Femur (tissue), 1 donor: Measurements from ENCODE around the gene PTPRN2.

ENCODE experiments used
- DNase-seq: peaks from one replicate; pipeline ENCODE4 v3.0.0-alpha.2; 2017

PTPRN2 gene

GRCh38 chr7:157658851-157659412 is 928.7 kb downstream of the PTPRN2 start:
- DNase-seq: no peak

- DNase-seq: no peak
Measured at GRCh38 chr7:157657741-157658740, 929.6 kb downstream of the PTPRN2 start.

DNA sequence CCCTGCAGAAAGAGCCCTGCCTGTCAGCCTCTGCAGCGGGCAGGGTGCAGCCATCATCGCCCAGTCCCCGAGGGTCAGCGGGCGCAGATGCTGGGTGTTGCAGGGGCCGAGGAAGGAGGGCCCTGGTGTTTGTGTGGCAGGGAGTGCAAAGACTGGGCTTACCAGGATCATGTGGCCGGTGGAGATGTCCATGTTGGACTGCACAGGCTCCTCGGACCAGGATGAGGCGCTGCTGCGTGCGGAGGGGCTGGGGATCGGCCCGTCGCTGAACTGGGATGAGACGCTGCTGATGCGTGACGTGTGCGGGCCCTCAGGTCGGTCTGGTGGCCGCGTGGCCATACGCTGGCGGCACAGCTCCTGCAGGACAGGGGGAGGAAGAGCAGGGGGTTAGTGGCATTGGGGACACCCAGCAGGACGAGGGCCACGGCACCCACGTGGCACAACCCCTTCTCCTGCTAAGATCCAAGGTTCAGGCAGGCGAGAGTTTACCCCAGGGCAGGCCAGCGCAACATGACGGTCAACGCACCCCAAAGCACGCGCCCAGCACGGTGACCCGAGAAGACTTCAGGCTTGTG is 931.3 kb downstream of the PTPRN2 start:
- no peak for DNase-seq

DNA sequence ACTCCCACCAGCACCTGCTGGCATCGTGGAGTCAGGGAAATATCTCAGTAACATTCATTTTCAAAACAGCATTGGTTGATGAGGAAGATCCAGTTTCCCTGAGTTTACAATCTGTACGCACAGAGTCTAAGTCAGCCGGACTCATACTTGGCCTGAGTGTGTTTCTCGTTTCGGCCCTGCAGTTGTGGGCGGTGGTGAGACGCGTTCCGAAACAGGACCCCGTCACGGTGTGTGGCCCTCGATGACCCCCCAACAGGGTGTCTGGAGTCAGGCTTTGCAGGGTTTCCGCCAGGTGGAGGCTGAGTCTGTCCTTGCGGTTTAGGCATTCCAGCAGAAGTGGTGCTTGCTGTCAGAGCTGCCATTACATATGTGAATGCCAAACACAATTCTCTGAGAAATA is 933.3 kb downstream of the PTPRN2 start:
- DNase-seq: no peak

- no peak for DNase-seq
Measured at GRCh38 chr7:157653827-157654207, 933.8 kb downstream of the PTPRN2 start.

- no peak for DNase-seq
Measured at GRCh38 chr7:157652954-157653826, 934.4 kb downstream of the PTPRN2 start.

DNA sequence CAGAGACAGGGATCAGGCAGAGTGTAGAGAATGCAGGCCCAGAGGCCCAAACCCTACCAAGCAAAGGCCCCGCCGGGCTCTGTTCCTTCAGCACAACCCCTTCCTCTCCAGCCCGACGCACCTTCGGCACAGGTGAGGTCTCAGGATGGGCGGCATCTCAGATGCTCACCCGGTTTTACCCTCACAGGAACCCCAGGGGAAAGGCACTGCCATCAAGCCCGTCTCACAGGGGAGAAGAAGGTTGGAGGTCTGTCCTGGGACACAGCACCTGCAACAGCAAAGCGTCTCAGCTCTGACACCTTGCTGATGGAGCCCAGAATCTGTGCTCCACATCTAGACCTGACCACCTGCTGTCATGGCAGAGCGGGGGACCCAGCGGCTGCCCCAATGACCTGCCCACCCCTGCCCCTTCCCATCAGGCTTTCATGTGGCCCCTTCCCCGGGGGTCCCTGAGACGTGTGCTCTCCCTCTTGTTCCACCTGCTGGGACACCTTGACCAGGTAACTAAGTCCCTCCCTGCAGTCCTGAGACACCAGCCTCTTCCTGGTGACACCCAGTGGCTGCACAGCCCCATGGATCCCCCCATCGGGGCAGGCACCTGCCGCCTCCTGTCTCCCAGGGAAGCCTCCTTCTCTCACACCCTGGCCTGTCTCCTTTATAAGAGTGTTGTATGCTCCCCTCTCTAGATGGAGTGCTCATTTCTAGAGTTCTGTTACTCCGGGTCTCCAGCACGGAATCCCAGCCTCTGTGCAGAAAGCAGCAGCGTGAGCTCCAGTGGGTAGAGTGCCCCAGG is 935.3 kb downstream of the PTPRN2 start:
- DNase-seq: no peak

DNA sequence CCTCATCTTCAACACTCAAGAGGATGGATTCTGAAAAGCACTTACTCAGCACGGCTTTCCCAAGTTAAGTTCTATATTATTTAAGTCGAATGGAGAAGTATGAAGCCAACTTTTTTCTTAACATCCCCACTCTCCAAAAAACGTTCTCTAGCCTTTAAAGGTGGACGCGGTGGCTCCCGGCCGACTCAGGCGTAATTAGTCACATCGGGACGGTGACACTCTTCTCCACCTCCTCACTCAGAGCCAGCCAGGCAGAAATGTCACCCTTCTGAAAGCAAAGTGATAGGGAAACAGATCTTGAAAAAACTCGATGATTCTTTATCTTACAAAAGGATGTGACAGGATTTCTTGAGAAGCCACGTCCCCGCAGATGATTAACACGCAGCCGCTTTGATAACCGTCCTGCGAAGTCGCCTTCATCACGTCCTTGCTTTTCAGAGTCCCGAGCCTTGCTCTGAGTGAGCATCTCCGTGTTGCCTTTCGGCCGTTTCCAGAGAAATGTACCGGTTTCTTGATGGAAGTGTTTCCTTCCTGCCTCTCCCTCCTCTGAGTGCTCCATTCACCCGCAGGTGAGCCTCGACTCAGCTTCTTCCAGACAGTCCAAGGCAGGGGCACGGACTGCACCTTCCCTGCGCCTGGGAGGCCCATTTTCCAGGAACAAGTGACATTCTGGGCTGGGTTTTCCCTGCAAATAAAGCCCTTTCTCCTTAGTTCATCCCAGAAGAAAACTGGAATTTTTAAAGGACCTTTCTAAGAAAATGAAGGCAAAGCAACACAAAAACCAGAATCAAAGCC is 936.1 kb downstream of the PTPRN2 start:
- DNase-seq: no peak

DNA sequence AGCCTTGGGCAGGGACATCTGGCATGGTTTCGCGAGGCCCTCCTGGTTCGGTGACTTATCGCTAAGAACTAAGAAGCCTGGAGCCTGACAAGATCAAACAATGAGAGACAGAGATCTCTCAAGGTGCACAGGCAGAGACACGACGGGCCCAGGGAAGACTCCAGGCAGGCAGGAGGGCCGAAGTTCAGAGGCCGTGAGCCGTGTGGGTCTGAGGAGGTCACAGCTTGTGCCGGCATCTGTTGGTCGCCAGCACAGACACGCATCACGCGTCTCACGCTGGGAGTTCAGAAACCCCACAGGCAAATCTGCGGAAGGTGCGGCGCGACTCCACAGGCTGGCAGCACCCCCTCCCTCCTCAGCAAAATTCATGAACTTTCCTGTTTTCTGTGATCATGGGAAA is 936.8 kb downstream of the PTPRN2 start:
- no peak for DNase-seq

DNA sequence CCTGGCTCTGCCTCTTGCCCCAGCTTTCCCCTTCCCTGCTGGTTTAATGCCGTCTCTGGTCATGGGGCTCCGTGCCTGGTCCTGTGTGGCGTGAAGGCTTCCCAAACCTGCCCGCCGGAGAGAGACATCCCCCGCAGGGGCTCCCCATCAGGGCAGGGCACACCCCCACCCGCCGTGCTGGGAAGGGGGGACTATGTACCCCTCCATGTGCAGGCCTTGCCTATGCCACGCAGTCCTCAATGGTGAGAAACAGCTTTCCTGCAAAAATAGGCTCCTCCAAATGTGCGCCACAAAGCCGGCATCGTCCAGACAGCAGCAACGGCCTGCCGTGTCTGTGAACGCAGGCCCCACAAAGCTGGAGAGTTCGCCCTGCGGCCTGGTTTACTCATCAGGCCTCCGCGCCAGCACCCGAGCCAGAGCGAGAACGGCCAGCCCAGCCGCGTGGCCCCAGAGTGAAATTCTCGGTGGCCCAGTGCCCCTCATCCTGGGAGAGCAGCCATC is 937.4 kb downstream of the PTPRN2 start:
- DNase-seq: no peak

GRCh38 chr7:157646551-157646950 is 941.1 kb downstream of the PTPRN2 start:
- DNase-seq: no peak

GRCh38 chr7:157645539-157645938 is 942.1 kb downstream of the PTPRN2 start:
- DNase-seq: no peak

GRCh38 chr7:157644946-157645345 is 942.7 kb downstream of the PTPRN2 start:
- DNase-seq: no peak

DNA sequence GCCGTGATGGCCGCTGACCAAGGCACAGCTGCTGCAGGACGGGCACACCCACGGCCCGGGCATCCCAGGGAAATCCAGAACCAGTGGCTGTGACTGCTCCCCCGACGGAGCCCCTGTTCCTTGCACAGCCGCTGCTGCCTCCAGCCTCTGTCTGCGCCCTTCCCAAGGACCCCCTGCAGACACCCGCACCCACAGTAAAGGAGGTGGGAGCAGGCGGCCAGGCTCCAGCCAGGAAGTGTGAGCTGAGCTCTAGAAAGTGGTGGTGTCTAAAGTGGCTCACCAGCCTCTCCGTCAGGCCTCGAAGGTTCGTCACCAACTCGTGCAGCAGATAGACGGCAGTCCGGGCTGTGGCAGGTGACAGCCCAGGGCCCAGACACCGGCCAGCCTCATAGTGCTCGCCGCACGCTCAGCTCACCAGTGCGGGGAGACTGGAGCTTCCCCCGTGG is 944.1 kb downstream of the PTPRN2 start:
- no peak for DNase-seq

GRCh38 chr7:157641866-157642265 is 945.8 kb downstream of the PTPRN2 start:
- DNase-seq: no peak

DNA sequence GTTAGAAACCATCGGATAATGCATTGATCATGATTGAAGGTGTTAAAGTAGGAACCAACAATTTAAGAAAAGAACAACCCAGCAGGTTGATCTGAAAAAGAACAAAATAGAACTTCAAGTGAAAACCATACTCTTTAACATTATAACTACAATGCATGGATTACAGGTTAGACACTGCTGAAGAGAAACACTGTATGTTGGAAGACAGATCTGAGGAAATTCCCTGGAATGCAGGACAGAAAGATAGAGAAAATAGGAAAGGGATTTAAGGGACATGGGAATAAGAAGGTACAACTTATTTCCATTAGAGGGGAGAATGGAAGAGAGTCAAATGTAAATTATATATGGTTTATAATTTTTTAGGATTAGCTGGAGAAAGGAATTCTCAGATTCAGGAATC is 947.5 kb downstream of the PTPRN2 start:
- no peak for DNase-seq

DNA sequence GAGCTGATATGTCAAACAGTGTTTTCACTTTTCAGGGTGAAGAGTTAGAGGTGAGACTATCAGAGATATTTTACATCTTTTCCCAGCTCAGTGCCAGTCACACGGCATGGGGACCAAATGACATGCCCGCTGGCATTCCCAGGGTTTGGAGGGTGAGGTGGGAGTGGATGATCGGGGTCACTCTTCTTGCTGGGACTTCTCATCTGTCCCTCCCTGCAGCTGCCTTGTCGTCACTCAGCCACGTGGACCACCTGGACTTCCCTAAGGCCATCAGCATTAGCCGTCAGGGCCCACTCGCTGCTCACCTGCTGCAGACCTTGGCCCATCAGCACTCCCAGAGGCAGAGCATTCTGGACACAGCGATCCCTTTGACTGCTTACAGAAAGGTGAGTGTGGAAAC is 949.1 kb downstream of the PTPRN2 start:
- DNase-seq: no peak

- no peak for DNase-seq
Measured at GRCh38 chr7:157637216-157637949, 950.2 kb downstream of the PTPRN2 start.

- no peak for DNase-seq
Measured at GRCh38 chr7:157635669-157636068, 952.0 kb downstream of the PTPRN2 start.

GRCh38 chr7:157635148-157635500 is 952.5 kb downstream of the PTPRN2 start:
- DNase-seq: no peak
